GM23248 (cell line): ENCODE data around the gene HIPK2. TPM values are rescaled to one million over a fixed set of nuclear protein-coding genes. Genes with fewer than 3 reads are reported as not detected.

Experiments used
- DNase-seq: peaks from one replicate; pipeline ENCODE4 v3.0.0-alpha.2; 2015
- H2AFZ ChIP-seq: fragments of 200-600 bp; sonication (generic); 2 replicates; pipeline ENCODE4 v1.6.1; 2016; ENCODE audit warnings: antibody characterized with exemption
- H3F3A ChIP-seq: fragments of 200-600 bp; sonication (generic); 2 replicates; pipeline ENCODE4 v1.6.1; 2016; ENCODE audit warnings: mild to moderate bottlenecking, antibody characterized with exemption, mixed run types; ENCODE audit not compliant: insufficient read depth
- H3K27ac ChIP-seq: fragments of 200-600 bp; sonication (generic); 2 replicates; pipeline ENCODE4 v1.5.1; 2016; ENCODE audit warnings: mild to moderate bottlenecking
- H3K27me3 ChIP-seq: fragments of 200-600 bp; sonication (generic); replicated peaks from 2 replicates; pipeline ENCODE4 v1.6.1; 2016; ENCODE audit warnings: mild to moderate bottlenecking; ENCODE audit not compliant: insufficient read depth
- H3K36me3 ChIP-seq: fragments of 200-600 bp; sonication (generic); 2 replicates; pipeline ENCODE4 v1.6.1; 2016; ENCODE audit warnings: low read depth, mild to moderate bottlenecking
- H3K4me1 ChIP-seq: fragments of 200-600 bp; sonication (generic); 2 replicates; pipeline ENCODE4 v1.6.1; 2016; ENCODE audit warnings: mild to moderate bottlenecking; ENCODE audit not compliant: insufficient read depth
- H3K4me2 ChIP-seq: fragments of 200-600 bp; sonication (generic); one replicate; pipeline ENCODE4 v1.6.1; 2016; ENCODE audit warnings: mild to moderate bottlenecking; ENCODE audit not compliant: unreplicated experiment
- H3K4me3 ChIP-seq: fragments of 200-600 bp; sonication (generic); 2 replicates; pipeline ENCODE4 v1.5.1; 2016; ENCODE audit warnings: mild to moderate bottlenecking
- H3K79me2 ChIP-seq: fragments of 200-600 bp; sonication (generic); 2 replicates; pipeline ENCODE4 v1.6.1; 2016; ENCODE audit warnings: mild to moderate bottlenecking; ENCODE audit not compliant: insufficient read depth
- H3K9ac ChIP-seq: fragments of 200-600 bp; sonication (generic); 2 replicates; pipeline ENCODE4 v1.6.1; 2016; ENCODE audit warnings: mild to moderate bottlenecking
- H3K9me2 ChIP-seq: fragments of 200-600 bp; sonication (generic); 2 replicates; pipeline ENCODE4 v1.6.1; 2016; ENCODE audit warnings: mixed run types, mild to moderate bottlenecking, moderate library complexity; ENCODE audit not compliant: insufficient read depth
- H3K9me3 ChIP-seq: fragments of 200-600 bp; sonication (generic); one replicate; pipeline ENCODE4 v1.6.1; 2017; ENCODE audit warnings: low read depth
- H4K20me1 ChIP-seq: fragments of 200-600 bp; sonication (generic); 2 replicates; pipeline ENCODE4 v1.6.0; 2016; ENCODE audit not compliant: insufficient read depth
- EZH2 ChIP-seq: fragments of 200-600 bp; sonication (generic); IDR thresholded peaks from 2 replicates; pipeline ENCODE4 v1.6.1; 2018; ENCODE audit warnings: antibody characterized with exemption, mild to moderate bottlenecking; ENCODE audit not compliant: insufficient read depth, poor library complexity, severe bottlenecking
- EZH2phosphoT487 ChIP-seq: fragments of 200-600 bp; sonication (generic); IDR thresholded peaks from 2 replicates; pipeline ENCODE4 v1.6.1; 2018; ENCODE audit warnings: antibody characterized with exemption, moderate library complexity, mild to moderate bottlenecking, low read depth; ENCODE audit not compliant: insufficient read depth
- WGBS, 2 experiments: methylation state at CpG; one replicate each; pipeline ENCODE4 v1.1.6; 2015 to 2017; ENCODE audit warnings: low lambda C conversion rate in 2 of 2, low coverage in 1 of 2; ENCODE audit errors: missing lambda C conversion rate in 2 of 2; 5-methylcytosine and 5-hydroxymethylcytosine counted together
- in situ Hi-C: fragments of 300-500 bp; cut with MboI; formaldehyde crosslinking; loops from 2 replicates; pipeline ENCODE4 v1.15.0; 2020
- polyA plus RNA-seq: library from polyadenylated mRNA; unstranded; fragments of >200 nt; fragmentation: Nextera tagmentation; extraction: Ambion mirVana; gene quantifications from 2 replicates; pipeline ENCODE4 v1.2.1, GENCODE V29; 2016
- total RNA-seq: library from RNA; depleted of rRNA; stranded (reverse); fragments of >200 nt; shearing (Covaris generic); gene quantifications from 2 replicates; pipeline ENCODE4 v1.2.3, GENCODE V29; 2014

The HIPK2 gene
- total and polyA plus RNA-seq, 2 experiments from 2014 or later: 4.7 to 7.9 TPM

- no peaks in the 10 kb centered on the region for H3K27me3 ChIP-seq
- no peaks in the 10 kb centered on the region for H3K9me3 ChIP-seq
- in situ Hi-C loops: no loop called here
- no peak overlapping the region for H3K4me2 ChIP-seq
- 0 out of 2 replicates have a peak, but pooled peaks cover 4% of the 10 kb centered on the region for H3F3A ChIP-seq
- no peaks in the 10 kb centered on the region for H3K79me2 ChIP-seq
- no peaks in the 10 kb centered on the region for H4K20me1 ChIP-seq
- 22 to 27% methylated on average over 3 of the region's 3 CpGs for WGBS, 2 experiments
- no peak for DNase-seq
- H3K4me1 ChIP-seq: peaks cover 8% of the 10 kb centered on the region; the same call in 1 of the 2 replicates
- no peak overlapping the region for H3K9ac ChIP-seq
- H3K9me2 ChIP-seq: no peaks in the 10 kb centered on the region
- H2AFZ ChIP-seq: no peak overlapping the region
- no peak for TF ChIP-seq EZH2phosphoT487
- no peak for TF ChIP-seq EZH2
- no peak overlapping the region for H3K4me3 ChIP-seq
- H3K27ac ChIP-seq: no peak overlapping the region
- H3K36me3 ChIP-seq: no peaks in the 10 kb centered on the region
Observed at GRCh38 chr7:139807009-139807408, 29.2 kb upstream of the HIPK2 start.

- Histone ChIP-seq H3K36me3 (no peaks in the 10 kb centered on the region), H3K4me1 (peaks cover 5% of the 10 kb centered on the region; the same call in 1 of the 2 replicates), H3K27ac (no peak overlapping the region), H3K27me3 (no peaks in the 10 kb centered on the region), H3F3A (no peaks in the 10 kb centered on the region), H2AFZ (no peak overlapping the region), H3K9me2 (no peaks in the 10 kb centered on the region), H4K20me1 (no peaks in the 10 kb centered on the region), H3K9ac (no peak overlapping the region), H3K9me3 (no peaks in the 10 kb centered on the region), H3K4me2 (no peak overlapping the region), H3K4me3 (no peak overlapping the region), H3K79me2 (no peaks in the 10 kb centered on the region)
- no peak for DNase-seq
- in situ Hi-C loops: no loop called here
- WGBS, 2 experiments: 33 to 59% methylated on average over 1 of the region's 1 CpG
- TF ChIP-seq EZH2 (no peak), EZH2phosphoT487 (no peak)
Observed at GRCh38 chr7:139804571-139804970, 26.8 kb upstream of the HIPK2 start.

GRCh38 chr7:139799586-139799985, 21.8 kb upstream of the HIPK2 start:
- Histone ChIP-seq H3K27me3 (no peaks in the 10 kb centered on the region), H3K36me3 (no peaks in the 10 kb centered on the region), H2AFZ (no peak overlapping the region), H3K79me2 (no peaks in the 10 kb centered on the region), H3F3A (no peaks in the 10 kb centered on the region), H3K9me3 (no peaks in the 10 kb centered on the region), H3K4me1 (peaks cover 5% of the 10 kb centered on the region; the same call in 1 of the 2 replicates), H3K27ac (no peak overlapping the region), H3K4me2 (no peak overlapping the region), H3K9me2 (no peaks in the 10 kb centered on the region), H3K4me3 (no peak overlapping the region), H3K9ac (no peak overlapping the region), H4K20me1 (no peaks in the 10 kb centered on the region)
- WGBS, 2 experiments: 69 to 71% methylated on average over 2 of the region's 2 CpGs
- peak; percentile 18 for DNase-seq
- no peak for TF ChIP-seq EZH2phosphoT487
- TF ChIP-seq EZH2: no peak
- in situ Hi-C loops: loop anchor here (25.0 kb wide), 1 partner anchor 188 kb away; no protein-coding TSS in a partner anchor

- TF ChIP-seq EZH2phosphoT487 (no peak), EZH2 (no peak)
- WGBS, 2 experiments: 76 to 80% methylated on average over 4 of the region's 4 CpGs
- in situ Hi-C loops: loop anchor here (25.0 kb wide), 1 partner anchor 188 kb away; no protein-coding TSS in a partner anchor
Observed at GRCh38 chr7:139798892-139799291, 21.1 kb upstream of the HIPK2 start.

GRCh38 chr7:139798221-139798620, 20.4 kb upstream of the HIPK2 start:
- no peak for TF ChIP-seq EZH2
- no peak for TF ChIP-seq EZH2phosphoT487
- H3K9me3 ChIP-seq: no peaks in the 10 kb centered on the region
- WGBS, 2 experiments: 26 to 39% methylated on average over 10 of the region's 10 CpGs
- no peak overlapping the region for H3K27ac ChIP-seq
- no peak for DNase-seq
- no peaks in the 10 kb centered on the region for H3K9me2 ChIP-seq
- H4K20me1 ChIP-seq: no peaks in the 10 kb centered on the region
- in situ Hi-C loops: loop anchor here (25.0 kb wide), 1 partner anchor 189 kb away; no protein-coding TSS in a partner anchor
- no peaks in the 10 kb centered on the region for H3K79me2 ChIP-seq
- no peak overlapping the region for H3K4me3 ChIP-seq
- H3K9ac ChIP-seq: no peak overlapping the region
- H3F3A ChIP-seq: no peaks in the 10 kb centered on the region
- H3K4me1 ChIP-seq: peaks cover 5% of the 10 kb centered on the region; the same call in 1 of the 2 replicates
- peak overlapping the region; percentile 52; the same call in 1 of the 2 replicates for H2AFZ ChIP-seq
- H3K36me3 ChIP-seq: no peaks in the 10 kb centered on the region
- no peak overlapping the region for H3K4me2 ChIP-seq
- H3K27me3 ChIP-seq: no peaks in the 10 kb centered on the region

More at GRCh38 chr7:139798892-139799291, 21.1 kb upstream of the HIPK2 start:
- peaks cover 5% of the 10 kb centered on the region; the same call in 1 of the 2 replicates for H3K4me1 ChIP-seq
- no peak overlapping the region for H3K9ac ChIP-seq
- H3K36me3 ChIP-seq: no peaks in the 10 kb centered on the region
- H3K9me3 ChIP-seq: no peaks in the 10 kb centered on the region
- no peak overlapping the region for H3K4me2 ChIP-seq
- no peaks in the 10 kb centered on the region for H3K9me2 ChIP-seq
- H3K27me3 ChIP-seq: no peaks in the 10 kb centered on the region
- H3K4me3 ChIP-seq: no peak overlapping the region
- no peak overlapping the region for H2AFZ ChIP-seq
- no peaks in the 10 kb centered on the region for H3F3A ChIP-seq
- no peaks in the 10 kb centered on the region for H3K79me2 ChIP-seq
- no peaks in the 10 kb centered on the region for H4K20me1 ChIP-seq
- no peak for DNase-seq
- no peak overlapping the region for H3K27ac ChIP-seq
